Metanephros (tissue), 1 donor: Measurements from ENCODE around the gene KRTAP10-3. TPM values are rescaled to one million over a fixed set of nuclear protein-coding genes. Genes with fewer than 3 reads are reported as not detected.

Experiments
- total RNA-seq: library from RNA; depleted of rRNA; stranded (reverse); fragments of >200 nt; gene quantifications from one replicate; pipeline ENCODE4 v1.2.3, GENCODE V29; 2014

The KRTAP10-3 gene
- not detected for total RNA-seq

GRCh38 chr21:44558695-44559094 is at the start of gene KRTAP10-3:
KRTAP10-3 (minus strand) TSS chr21:44558795; CDS start chr21:44558715, 80 bp downstream.

GRCh38 chr21:44600118-44600978 is 41.8 kb upstream of the KRTAP10-3 start, which contains the start of gene KRTAP10-7:
KRTAP10-7 (plus strand) TSS chr21:44600597; CDS start chr21:44600622, 25 bp downstream.

GRCh38 chr21:44592446-44593311 is 34.1 kb upstream of the KRTAP10-3 start, which contains the start of gene KRTAP10-6:
KRTAP10-6 (minus strand) TSS chr21:44592505; CDS start chr21:44592484, 21 bp downstream.

GRCh38 chr21:44580231-44580821 is 21.7 kb upstream of the KRTAP10-3 start, which contains the start of gene KRTAP10-5:
KRTAP10-5 (minus strand) TSS chr21:44580604; CDS start chr21:44580578, 26 bp downstream.

GRCh38 chr21:44573630-44574456 is 15.2 kb upstream of the KRTAP10-3 start, which contains the start of gene KRTAP10-4:
KRTAP10-4 (plus strand) TSS chr21:44573729; CDS start chr21:44573759, 30 bp downstream.

GRCh38 chr21:44551340-44551961 is 7.1 kb downstream of the KRTAP10-3 start, which contains the start of gene KRTAP10-2:
KRTAP10-2 (minus strand) TSS chr21:44551505; CDS start chr21:44551458, 47 bp downstream.

GRCh38 chr21:44539991-44540666 is 18.5 kb downstream of the KRTAP10-3 start, which contains the start of gene KRTAP10-1:
KRTAP10-1 (minus strand) TSS chr21:44540195; CDS start chr21:44540150, 45 bp downstream.

Other genes with a start within 250 kb of the KRTAP10-3 start
- gene CFAP410, start 219.4 kb downstream of the KRTAP10-3 start, total RNA-seq = 25.2 TPM
- gene TRPM2, start 205.2 kb downstream of the KRTAP10-3 start, total RNA-seq = 3.2 TPM
- gene LRRC3, start 103.3 kb downstream of the KRTAP10-3 start, total RNA-seq = 4.0 TPM
- gene KRTAP10-1, start 18.6 kb downstream of the KRTAP10-3 start, total RNA-seq = not detected
- not detected for gene KRTAP10-2, start 7.3 kb downstream of the KRTAP10-3 start, total RNA-seq
- gene KRTAP10-4, start 14.9 kb upstream of the KRTAP10-3 start, total RNA-seq = not detected
- not detected for gene KRTAP10-5, start 21.8 kb upstream of the KRTAP10-3 start, total RNA-seq
- gene KRTAP10-6, start 33.7 kb upstream of the KRTAP10-3 start, total RNA-seq = not detected
- not detected for gene KRTAP10-7, start 41.8 kb upstream of the KRTAP10-3 start, total RNA-seq
- not detected for gene KRTAP10-8, start 53.3 kb upstream of the KRTAP10-3 start, total RNA-seq
- not detected for gene KRTAP10-9, start 68.3 kb upstream of the KRTAP10-3 start, total RNA-seq
- gene KRTAP10-10, start 78.6 kb upstream of the KRTAP10-3 start, total RNA-seq = not detected
- gene KRTAP10-11, start 87.6 kb upstream of the KRTAP10-3 start, total RNA-seq = not detected
- gene KRTAP12-4, start 95.9 kb upstream of the KRTAP10-3 start, total RNA-seq = not detected
- gene KRTAP12-3, start 99.1 kb upstream of the KRTAP10-3 start, total RNA-seq = not detected
- not detected for gene KRTAP12-2, start 108.1 kb upstream of the KRTAP10-3 start, total RNA-seq
- not detected for gene KRTAP12-1, start 123.4 kb upstream of the KRTAP10-3 start, total RNA-seq
- gene KRTAP10-12, start 138.4 kb upstream of the KRTAP10-3 start, total RNA-seq = not detected
- gene TSPEAR, start 152.8 kb upstream of the KRTAP10-3 start, total RNA-seq = 0.53 TPM
- 90.8 TPM for gene UBE2G2, start 243.0 kb upstream of the KRTAP10-3 start, total RNA-seq